Stimulated activated CD8-positive, alpha-beta memory T cell treated with anti-CD3 and anti-CD28 coated beads, Interleukin-4, amount 100 ng/mL, for 48 hours (primary cell): Measurements from ENCODE around the gene BRINP1.
A peak's percentile ranks its signal among the peaks of the same experiment; 100 is the strongest.

ENCODE experiments used
- DNase-seq: peaks from one replicate; pipeline ENCODE4 v3.0.0-alpha.2; 2020

The BRINP1 gene, protein sequence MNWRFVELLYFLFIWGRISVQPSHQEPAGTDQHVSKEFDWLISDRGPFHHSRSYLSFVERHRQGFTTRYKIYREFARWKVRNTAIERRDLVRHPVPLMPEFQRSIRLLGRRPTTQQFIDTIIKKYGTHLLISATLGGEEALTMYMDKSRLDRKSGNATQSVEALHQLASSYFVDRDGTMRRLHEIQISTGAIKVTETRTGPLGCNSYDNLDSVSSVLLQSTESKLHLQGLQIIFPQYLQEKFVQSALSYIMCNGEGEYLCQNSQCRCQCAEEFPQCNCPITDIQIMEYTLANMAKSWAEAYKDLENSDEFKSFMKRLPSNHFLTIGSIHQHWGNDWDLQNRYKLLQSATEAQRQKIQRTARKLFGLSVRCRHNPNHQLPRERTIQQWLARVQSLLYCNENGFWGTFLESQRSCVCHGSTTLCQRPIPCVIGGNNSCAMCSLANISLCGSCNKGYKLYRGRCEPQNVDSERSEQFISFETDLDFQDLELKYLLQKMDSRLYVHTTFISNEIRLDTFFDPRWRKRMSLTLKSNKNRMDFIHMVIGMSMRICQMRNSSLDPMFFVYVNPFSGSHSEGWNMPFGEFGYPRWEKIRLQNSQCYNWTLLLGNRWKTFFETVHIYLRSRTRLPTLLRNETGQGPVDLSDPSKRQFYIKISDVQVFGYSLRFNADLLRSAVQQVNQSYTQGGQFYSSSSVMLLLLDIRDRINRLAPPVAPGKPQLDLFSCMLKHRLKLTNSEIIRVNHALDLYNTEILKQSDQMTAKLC

DNA sequence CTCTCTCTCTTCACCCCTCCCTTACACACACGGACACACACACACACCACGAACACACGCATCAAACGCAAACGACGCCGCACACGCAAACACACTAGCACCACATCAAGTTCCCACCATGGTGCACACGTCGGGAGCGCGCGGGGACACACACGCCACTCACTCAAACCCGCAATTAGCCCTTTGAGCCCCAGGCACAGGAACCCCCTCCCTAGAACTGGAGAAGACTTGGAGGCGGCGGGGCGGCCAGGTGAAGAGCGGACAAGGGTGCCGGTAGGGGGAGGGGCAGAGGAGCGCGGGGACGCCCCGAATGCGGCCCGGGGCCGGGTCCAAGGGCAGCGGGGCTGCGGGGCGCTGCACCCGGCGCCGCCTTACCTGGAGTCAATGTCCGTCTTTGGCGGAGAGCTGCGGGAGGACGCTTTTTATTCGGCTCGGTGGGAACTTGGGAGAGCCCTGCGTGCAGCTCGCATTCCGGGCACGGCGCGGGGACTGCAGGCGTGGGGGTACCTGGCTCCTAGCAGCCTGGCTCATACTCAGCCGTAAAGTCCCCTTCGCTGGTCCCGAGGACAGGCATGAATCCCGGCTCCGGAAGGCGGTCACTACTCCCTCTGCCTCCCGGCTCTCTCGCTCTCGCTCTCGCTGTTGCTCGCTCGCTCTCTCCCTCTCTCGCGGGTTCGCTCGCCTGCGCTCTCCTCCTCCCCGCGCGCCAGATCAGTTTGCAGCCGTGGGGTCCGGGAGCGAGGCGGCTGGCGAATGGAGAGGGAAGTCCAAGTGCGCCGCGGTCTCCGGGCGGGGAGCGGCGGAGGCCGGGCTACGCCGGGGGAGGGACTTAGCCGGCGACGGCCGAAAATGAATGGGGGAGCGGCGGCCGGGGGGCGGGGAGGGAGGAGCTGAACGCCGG, at the start of gene BRINP1:
TSS of gene BRINP1 (minus strand) at position 755 of the 901 bp plus-strand sequence. CDS start 56,080 bp downstream, outside the sequence.
- no peak for DNase-seq

DNA sequence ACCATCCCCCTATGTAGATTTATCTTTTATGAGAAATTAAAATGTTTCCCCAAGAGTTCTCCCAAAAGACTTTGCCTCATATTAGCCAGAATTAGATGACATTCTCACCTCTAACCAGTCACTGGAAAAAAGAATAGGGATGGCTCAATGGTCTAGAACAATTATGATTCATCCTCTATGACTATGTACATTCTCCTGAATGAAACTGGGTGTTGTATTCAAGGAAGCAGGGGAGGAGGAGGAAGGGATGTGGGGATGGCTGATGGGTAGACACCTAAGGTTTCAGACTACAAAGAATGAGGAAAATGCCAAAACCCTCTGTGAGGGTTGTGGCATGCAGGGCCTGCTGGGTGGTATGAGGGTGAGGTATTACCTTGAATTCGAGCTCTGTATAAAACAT, 49.5 kb upstream of the BRINP1 start:
- DNase-seq = no peak

DNA sequence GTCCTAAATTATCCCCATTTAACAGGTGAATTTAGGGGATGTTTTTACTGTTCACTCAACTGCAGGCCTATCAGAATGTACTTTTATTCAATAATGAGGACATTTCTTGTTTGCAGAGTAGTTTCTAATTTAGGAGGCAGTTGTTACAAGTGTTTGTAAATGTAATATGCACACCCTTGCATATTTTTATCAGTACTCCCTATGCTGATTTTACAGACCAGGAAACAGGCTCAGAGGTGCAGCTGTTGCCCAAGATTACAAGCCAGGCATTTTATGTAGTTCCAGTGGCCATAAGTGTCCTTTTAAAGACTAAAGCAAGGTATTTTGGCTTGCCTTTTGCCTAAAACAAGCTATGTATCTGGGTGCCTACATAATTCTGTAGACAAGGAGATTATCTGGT, 47.6 kb upstream of the BRINP1 start:
- no peak for DNase-seq

DNA sequence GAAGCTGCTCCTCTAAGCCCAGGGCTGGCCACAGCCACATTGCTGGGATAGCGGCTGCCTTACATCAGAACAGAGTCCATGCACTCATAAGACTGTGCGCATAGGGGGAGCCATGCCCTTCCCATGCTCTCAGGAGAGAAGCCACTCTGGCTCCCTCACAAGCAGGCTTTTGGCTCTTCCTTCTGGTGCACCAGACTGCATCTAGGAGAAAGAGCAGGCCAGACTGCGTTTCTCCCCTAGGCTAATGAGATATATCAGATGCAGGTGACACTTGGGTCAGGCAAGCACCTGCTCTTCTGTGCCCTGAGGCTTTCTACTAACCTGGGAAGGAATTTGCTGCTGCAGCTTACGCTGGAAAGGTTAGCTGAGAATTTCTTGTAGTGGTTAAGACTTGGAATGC, 43.2 kb upstream of the BRINP1 start:
- no peak for DNase-seq

DNA sequence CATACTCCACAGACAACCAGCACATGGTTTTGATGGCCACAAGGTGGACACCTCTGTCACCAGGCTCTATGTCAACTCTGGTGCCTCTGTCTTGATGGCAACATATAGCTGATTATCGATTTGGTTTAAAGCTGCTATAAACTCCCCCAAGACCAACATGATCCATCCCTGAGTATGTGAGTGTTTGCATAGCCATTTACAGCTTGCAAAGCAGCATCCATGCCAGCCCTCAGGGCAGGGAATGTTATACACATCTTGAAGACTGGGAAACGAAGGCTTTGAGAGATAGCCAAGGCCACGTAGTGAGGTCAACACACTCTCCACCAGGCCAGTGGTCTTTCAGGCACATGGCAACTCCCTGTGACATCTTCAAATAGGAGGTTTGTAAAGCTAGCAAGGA, 40.3 kb upstream of the BRINP1 start:
- DNase-seq = no peak

DNA sequence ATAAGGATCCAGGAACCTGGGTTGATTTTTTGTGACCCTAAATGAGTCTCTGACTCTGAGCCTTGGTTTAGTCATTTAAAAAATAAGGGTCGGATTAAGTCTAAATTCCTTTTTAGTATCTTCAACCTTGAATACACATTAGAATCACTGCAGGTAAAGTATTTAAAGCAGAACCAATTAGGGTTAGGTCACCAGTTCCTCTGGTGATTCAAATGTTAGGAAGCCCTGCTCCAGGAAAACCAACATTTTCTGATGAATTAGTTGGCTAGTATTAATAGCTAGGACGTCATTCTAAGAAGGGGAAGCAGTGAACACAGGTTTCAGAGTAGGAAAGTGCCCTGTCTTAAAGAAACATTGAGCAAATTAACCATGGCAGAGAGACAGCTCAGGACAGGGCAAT, 31.4 kb upstream of the BRINP1 start:
- no peak for DNase-seq

DNA sequence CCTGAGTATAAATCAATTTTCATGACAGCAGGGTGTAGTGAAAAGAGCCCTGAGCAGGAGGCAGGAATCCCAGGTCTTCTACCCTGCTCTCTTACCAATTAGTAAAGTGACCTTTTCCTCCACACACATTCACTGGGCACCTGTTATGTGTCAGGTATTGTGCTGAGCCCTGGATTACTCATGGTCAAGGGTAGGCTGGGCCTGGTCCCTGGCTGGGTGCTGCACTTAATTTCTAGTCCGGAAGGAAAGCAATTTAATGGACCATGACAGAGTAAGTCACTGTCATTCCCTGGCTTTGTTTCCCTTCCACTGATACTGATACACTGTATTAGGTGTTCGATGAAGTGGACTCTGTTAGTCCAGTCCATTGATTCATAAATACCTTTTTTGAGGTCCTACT, 29.1 kb upstream of the BRINP1 start:
- no peak for DNase-seq

DNA sequence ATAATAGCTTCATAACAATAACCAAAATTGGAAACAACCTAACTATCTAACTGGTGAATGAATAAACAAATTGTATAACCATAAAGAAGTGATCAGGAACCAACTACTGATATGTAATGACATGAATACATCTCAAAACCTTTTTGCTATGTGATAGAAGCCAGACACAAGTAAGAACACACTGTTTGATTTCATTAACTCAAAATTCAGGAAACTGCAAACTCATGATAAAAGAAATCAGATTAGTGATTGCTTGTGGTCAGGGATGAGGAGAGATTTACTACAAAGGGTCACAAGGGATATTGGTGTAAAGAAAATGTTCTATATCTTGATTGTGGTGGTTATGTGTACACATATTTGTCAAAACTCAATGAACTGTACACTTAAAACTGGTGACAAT, 22.6 kb upstream of the BRINP1 start:
- DNase-seq = no peak

DNA sequence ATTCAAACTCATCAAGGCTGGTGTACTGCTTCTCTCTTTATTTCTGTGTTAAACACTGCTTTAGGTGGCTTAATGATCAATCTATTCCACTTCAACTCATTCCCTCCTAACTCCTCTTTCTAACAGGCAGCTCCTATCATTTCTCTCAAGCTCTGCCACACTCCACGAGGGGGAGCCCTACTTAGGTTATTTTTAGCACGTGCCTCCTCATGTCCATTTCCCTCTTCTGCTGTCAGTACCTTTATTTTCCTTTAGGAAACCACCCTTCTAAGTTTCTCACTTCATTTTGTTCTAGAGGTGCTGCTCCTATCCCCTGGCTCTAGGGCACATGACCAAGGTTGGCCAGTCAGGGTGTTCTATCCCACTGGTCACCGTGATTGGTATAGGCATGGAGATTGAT, 6.7 kb upstream of the BRINP1 start:
- no peak for DNase-seq

DNA sequence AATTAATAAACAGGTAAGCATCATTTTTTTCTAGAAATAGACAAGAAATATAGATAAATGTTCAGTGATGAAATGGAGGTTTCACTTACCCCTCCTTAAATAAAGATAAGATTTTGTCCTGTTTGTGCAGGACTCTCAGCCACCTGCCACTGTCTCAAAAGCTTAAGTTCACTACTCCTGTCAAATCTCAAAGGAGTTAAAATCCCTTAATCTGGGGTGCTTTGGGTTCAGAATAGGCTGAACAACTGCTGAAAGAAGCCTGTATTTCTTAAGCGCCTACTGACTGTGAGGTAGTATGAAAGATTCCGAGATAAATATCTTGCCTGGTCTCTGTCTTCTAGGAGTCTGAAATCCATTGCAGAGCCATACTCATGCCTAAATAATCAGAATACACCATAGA, 3.7 kb upstream of the BRINP1 start:
- no peak for DNase-seq

DNA sequence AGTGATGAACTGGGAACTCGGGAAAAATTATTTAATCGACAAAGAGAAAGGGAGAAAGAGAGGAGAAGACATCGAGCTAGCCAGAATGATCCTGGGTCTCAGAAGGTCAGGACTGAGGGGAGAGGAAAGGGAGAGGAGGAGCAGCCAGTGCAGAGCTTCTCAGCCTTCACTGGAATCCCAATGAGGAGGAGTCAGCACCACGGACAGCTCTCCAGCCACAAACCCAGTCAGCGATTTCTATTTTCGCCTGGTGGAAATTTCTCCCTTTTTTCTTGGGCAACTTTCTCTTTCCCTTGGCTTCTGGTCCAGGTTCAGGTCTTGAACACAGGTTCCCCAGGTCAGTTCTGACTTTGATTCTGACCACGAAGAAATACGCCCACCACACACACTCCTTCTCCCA, 1.6 kb upstream of the BRINP1 start:
- peak; percentile 36 for DNase-seq

DNA sequence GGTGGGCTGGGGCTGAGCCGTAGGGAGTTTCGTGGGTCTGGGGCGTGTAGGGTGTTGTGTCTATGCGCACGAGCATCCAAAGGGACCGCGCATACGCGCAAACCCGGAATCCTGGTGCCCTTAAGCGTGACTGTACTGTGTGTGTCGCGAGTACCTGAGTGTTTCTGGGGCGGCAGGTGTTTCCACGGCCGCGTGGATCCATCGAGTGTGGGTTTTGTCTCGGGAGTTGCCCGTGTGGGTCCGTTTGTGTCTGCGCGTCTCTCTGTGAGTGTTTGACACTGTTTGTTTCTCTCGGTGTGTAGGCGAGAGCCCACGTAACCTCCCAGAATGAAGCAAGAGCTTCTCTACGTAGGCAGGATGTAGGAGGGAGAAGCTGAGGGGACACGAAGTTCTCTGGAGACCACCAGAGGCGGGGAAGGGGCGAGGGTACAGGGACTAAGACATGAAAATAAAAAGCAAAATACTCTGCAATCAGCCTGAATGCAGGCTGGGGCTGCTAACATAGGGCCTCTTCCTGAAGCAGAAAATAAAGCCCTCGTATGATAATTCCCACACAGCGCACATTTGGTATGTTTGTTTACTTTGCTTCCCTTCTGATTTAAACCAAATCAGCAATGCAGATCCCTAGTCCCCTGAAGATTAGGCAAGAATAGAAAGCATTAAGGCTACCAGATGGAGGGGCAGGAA, 588 bp upstream of the BRINP1 start:
- no peak for DNase-seq

DNA sequence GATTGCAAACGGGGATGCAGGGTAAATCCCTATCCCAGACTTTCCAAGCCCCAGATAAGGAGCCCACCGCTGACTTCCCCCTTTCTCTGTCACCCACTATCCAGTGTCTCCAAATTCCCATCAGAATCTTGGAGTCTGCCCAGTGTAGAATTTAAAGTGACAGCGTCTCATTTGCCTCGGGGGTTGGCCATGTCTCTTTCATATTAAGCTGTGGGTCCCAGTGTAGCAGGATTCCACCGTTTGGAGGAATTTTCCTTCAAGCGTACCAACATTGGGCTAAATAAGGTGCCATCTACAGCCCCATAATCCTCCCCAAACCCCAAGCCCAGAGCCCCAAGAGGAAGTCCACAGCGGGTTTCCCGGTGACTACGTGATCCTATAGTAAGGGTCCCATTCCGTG, 1.1 kb downstream of the BRINP1 start:
- no peak for DNase-seq

DNA sequence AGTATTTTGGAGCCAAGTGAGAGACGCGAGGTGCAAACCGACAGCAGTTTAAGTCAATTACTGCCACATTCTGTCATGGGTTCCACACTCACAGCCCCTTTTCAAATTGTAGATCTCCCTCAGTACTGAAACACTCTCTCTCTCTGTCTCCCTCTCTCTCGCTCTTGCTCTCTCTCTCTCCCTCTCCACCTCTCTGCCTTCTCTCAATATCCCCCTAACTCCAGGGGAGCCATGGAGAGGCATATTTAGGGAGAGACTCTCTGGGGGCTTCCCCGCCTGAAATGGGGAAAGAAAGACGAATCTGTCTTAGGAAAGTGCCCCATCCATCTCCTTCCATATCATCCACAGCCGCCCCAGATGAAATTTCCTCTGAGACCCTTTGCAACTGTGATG, 1.6 kb downstream of the BRINP1 start:
- DNase-seq = no peak

DNA sequence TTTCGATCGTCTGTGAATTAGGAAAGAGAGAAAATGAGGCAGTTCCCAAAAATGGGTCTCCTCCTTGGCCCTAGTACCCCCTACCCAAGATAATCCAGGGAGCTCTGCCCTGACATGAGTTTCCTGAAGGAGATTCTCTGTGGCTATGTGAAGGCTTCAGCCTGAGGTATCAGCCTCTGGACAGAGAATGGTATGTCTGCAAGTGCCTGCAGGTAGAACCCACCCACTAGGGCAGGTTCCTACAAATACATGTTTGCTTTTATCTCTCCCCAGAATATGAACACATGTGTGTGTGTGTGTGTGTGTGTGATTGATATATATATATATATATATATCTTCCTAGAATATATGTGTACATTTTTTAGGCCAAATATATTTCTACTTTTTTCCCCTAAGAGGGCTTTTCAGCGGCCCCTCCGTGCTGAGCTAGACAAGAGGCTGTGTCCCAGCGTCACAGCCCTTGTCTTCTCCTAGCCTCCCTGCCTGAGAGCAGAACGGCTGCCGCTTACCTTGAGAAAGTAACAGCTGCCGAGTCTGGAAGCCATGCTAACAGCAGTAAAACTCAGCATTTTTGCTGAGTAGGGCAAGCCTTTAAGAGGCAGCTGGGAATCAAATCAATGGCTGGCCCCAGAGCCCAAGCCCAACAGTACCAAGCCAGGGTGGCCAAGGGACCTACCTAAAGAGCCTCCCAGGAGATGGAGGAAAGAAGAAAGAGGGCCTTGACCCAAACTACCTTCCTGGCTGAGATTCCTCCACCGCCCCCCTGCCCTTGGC, 2.1 kb downstream of the BRINP1 start:
- DNase-seq = no peak

DNA sequence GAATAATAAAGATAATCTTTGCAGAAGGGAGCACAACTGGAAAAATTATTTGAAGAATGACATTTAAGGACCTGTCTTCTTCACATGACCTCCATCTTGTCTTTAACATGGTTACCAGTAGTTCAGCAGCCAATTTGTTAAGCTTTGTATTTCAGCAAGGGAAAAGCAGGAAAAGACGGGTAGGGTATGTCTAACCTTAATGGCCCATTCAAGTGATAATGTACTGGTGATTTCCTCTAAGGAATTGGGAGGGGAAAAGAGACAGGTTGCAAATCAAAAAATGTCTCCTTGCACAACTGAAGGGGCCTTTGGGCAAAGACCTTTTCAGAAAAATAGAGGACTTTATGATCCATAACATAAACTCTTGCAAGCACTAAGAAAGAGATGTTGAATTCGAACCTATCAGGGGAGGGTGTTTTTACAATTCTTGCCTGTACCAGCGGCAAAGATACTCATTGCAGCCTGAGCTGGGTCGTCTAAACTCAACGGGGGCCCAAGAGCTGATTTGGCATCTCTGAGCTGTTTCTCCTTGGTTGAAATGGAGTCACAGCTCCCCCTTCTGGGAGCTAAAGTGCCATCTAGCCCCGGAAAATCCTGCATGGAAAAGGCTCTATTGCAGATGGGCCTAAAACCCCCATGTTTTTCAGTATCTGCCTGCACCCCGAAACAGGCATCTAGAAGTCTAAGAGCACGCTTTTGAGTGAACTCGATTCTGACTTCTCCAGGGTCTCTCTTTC, 3.8 kb downstream of the BRINP1 start:
- no peak for DNase-seq

DNA sequence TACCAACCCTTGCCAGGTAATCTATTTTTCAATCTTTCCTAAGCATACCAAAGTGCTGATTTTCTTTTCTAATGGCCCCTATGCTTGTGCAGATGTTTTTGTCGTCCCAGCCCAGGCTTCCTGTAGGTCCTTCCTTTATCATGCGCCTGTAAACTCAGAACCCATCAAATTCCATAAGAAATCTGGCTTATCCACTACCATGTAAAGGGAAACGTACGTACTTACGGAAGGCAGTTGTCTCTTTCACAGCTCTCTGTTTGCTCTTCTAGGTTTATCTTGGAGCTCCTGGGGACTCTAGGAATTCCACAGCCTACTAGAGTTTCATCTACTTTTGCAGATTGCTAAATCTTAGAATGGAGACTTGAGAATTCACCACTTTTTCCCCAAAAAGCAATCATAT, 9.0 kb downstream of the BRINP1 start:
- DNase-seq = no peak

DNA sequence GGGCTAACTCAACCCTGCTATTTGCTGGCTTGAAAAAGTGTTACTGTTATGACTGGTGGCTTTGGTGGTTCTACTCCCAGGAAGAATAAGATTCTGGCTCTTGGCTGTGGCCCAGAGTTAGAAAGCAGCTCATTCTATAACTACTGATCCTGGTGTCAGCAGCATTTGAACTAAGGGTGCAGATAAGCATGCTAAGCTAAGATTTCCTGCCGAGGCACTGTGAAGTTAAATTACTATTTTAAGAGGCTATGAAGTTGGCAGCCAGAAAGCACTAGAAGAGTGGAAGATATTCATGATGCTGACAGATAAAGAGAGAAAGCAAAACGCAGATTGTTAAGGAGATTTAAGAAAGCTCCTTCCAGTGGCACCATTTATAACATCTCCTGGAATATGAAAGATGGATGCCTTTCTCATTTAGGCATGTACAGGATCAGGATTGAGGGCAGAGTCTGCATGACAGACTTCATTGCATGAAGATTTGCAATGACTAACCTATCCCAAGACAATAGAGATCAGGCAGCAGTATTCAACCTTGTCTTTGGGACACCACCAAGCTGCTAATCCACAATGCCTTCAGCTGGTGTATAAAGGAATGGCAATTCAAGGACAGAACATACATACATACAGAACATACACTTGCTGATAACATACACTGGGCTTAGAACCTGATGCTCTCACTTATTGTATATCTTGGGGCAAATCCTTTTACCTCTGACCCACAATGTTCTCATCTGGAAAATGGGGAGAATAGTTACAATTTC, 11.7 kb downstream of the BRINP1 start:
- no peak for DNase-seq

DNA sequence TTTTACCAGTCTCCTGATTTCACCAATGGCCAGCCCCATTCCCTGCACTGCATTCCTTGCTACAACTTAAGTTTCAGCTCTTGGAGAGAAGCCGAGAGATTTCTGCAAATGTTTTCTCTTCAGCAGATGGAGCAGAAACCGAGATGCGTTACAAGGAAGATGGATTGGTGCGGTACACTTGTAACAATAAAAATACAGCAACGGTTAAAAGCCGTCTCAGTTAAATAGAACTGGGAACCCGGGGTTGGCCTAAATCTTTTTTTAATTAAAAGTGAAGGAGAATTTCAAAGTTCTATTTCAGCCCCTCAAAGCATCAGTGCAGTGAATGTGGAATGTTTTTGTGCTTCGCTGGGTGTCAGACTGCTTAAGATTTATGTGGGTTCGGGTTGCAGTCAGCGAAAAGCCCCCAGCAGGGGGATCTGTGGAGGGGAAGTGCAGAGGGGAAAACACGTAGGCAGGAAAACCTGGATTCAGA, 19.8 kb downstream of the BRINP1 start:
- no peak for DNase-seq
